GM12892 (cell line): ENCODE measurements around the gene MAFG.

Experiments used
- POLR2A ChIP-seq: IDR thresholded peaks from 2 replicates; pipeline ENCODE4 v1.6.1; 2011; ENCODE audit warnings: low read depth, low read length, control low read depth
- POLR2AphosphoS5 ChIP-seq: IDR thresholded peaks from 2 replicates; pipeline ENCODE4 v1.6.1; 2011; ENCODE audit warnings: low read depth, low read length, control low read depth

DNA sequence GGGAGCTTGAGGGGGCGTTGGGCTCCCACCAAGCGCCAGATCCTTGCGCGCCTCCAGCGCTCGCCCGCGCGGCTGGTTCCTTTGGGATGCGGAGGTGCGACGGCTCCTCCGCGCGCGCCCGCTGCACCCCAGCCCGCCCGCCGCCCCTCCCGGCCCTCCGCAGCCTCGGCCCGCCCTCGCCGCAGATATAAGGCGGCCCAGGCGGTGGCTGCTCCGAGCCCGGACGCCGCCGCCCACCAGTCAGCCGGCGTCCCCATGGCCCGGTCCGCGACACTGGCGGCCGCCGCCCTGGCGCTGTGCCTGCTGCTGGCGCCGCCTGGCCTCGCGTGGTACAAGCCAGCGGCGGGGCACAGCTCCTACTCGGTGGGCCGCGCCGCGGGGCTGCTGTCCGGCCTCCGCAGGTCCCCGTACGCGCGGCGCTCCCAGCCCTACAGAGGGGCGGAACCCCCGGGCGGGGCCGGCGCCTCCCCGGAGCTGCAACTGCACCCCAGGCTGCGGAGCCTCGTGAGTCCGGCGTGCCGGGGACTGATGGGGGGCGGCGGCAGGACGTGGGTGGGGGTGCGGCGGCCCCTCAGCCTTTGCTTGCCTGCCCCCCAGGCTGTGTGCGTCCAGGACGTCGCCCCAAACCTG is 25.4 kb downstream of the MAFG start, which contains the start of gene NPB:
- no peak for TF ChIP-seq POLR2A
- no peak for TF ChIP-seq POLR2AphosphoS5
